B cell (primary cell): ENCODE results near the gene GRID2. TPM values are rescaled to one million over a fixed set of nuclear protein-coding genes. Genes with fewer than 3 reads are reported as not detected.

Source experiments
- ATAC-seq: fragments of 200-7000 bp; cut with Tn5 transposase; one replicate; pipeline ENCODE4 v1.10.0; 2021; ENCODE audit warnings: low read depth, mild to moderate bottlenecking, moderate number of reproducible peaks, moderate library complexity
- CTCF ChIA-PET: fragments of 350-600 bp; sonication (Branson Sonifier 250); formaldehyde crosslinking; loops from one replicate; lab custom pipeline; 2021; ENCODE audit warnings: antibody characterized with exemption, inconsistent platforms; lab: Charles Lee
- POLR2A ChIA-PET: fragments of 350-600 bp; sonication (Branson Sonifier 250); formaldehyde crosslinking; loops from one replicate; lab custom pipeline; 2021; ENCODE audit warnings: antibody characterized with exemption; lab: Charles Lee
- DNase-seq: peaks from one replicate; pipeline ENCODE4 v3.0.0; 2013
- H2AFZ ChIP-seq: 2 replicates; pipeline ENCODE4 v1.6.1; 2012; ENCODE audit warnings: mild to moderate bottlenecking, low read depth, low read length; ENCODE audit not compliant: insufficient read depth, poor library complexity, severe bottlenecking
- H3K27ac ChIP-seq, 2 donors: 1 replicate in 1 of 2; 2 replicates in 1 of 2; pipeline ENCODE4 v1.5.1; 2012 to 2013; ENCODE audit warnings: low read length in 2 of 2, mild to moderate bottlenecking in 2 of 2, moderate library complexity in 1 of 2
- H3K27me3 ChIP-seq, 4 experiments: fragments of 200-600 bp in 1 of 4; sonication (generic) in 1 of 4; replicated peaks in 1 of 4; 1 replicate in 2 of 4; 2 replicates in 2 of 4; pipeline versions ENCODE4 v1.6.1 to v1.7.0; 2013 to 2016; ENCODE audit warnings: low read length in 3 of 4, mild to moderate bottlenecking in 2 of 4, mixed read lengths in 1 of 4, moderate library complexity in 1 of 4; ENCODE audit not compliant: insufficient read depth in 4 of 4, control insufficient read depth in 3 of 4; ENCODE audit errors: control extremely low read depth in 1 of 4
- H3K36me3 ChIP-seq, 2 experiments: replicated peaks in 1 of 2; 1 replicate in 1 of 2; 2 replicates in 1 of 2; pipeline versions ENCODE4 v1.6.1 to v1.7.1; 2013; ENCODE audit warnings: low read length in 1 of 2; ENCODE audit not compliant: insufficient read depth in 2 of 2, control insufficient read depth in 1 of 2; ENCODE audit errors: control extremely low read depth in 1 of 2, extremely low read depth in 1 of 2
- H3K4me1 ChIP-seq, 2 donors: fragments of 200-600 bp in 1 of 2; sonication (generic) in 1 of 2; 1 replicate in 1 of 2; 2 replicates in 1 of 2; pipeline versions ENCODE4 v1.5.1 to v1.6.1; 2013 to 2017; ENCODE audit warnings: low read length in 2 of 2; ENCODE audit not compliant: control insufficient read depth in 2 of 2, insufficient read depth in 2 of 2
- H3K4me2 ChIP-seq: replicated peaks from 2 replicates; pipeline ENCODE3; 2012; ENCODE audit warnings: mild to moderate bottlenecking, low read depth, low read length; ENCODE audit not compliant: poor library complexity, severe bottlenecking
- H3K4me3 ChIP-seq, 5 experiments: fragments of 200-600 bp in 1 of 5; sonication (generic) in 1 of 5; 1 replicate in 3 of 5; 2 replicates in 2 of 5; pipeline versions ENCODE4 v1.5.1 to v1.7.0; 2011 to 2016; ENCODE audit warnings: low read length in 4 of 5, mild to moderate bottlenecking in 4 of 5, low read depth in 2 of 5, control low read depth in 1 of 5, moderate library complexity in 1 of 5; ENCODE audit not compliant: insufficient read depth in 1 of 5; ENCODE audit errors: control extremely low read depth in 1 of 5, extremely low read depth in 1 of 5
- H3K79me2 ChIP-seq: fragments of 200-600 bp; sonication (generic); one replicate; pipeline ENCODE4 v1.6.0; 2016; ENCODE audit warnings: low read length; ENCODE audit not compliant: control insufficient read depth, insufficient read depth
- H3K9ac ChIP-seq: fragments of 200-600 bp; sonication (generic); 2 replicates; pipeline ENCODE4 v1.6.1; 2017; ENCODE audit warnings: mild to moderate bottlenecking, low read length, moderate library complexity
- H3K9me3 ChIP-seq, 3 donors: one replicate each; pipeline versions ENCODE4 v1.6.1 to v1.7.1; 2013; ENCODE audit warnings: low read length in 2 of 3; ENCODE audit not compliant: control insufficient read depth in 2 of 3, insufficient read depth in 1 of 3; ENCODE audit errors: control extremely low read depth in 1 of 3
- H4K20me1 ChIP-seq: 2 replicates; pipeline ENCODE4 v1.6.0; 2012; ENCODE audit warnings: mild to moderate bottlenecking, low read length; ENCODE audit not compliant: insufficient read depth, control insufficient read depth, poor library complexity, severe bottlenecking
- H3K27ac Mint-ChIP-seq: one replicate; pipeline ENCODE4 v1.8.0; 2021; ENCODE audit warnings: mixed read lengths
- H3K27me3 Mint-ChIP-seq: one replicate; pipeline ENCODE4 v1.8.0; 2021; ENCODE audit warnings: mixed read lengths
- H3K4me1 Mint-ChIP-seq: one replicate; pipeline ENCODE4 v1.8.0; 2021; ENCODE audit warnings: mixed read lengths
- H3K4me3 Mint-ChIP-seq: one replicate; pipeline ENCODE4 v1.8.0; 2021; ENCODE audit warnings: mixed read lengths
- H3K9me3 Mint-ChIP-seq: one replicate; pipeline ENCODE4 v1.8.0; 2022; ENCODE audit warnings: mixed read lengths; ENCODE audit not compliant: insufficient read depth
- CTCF ChIP-seq: fragments of 200-600 bp; IDR thresholded peaks from one replicate; pipeline ENCODE4 v1.8.0; 2022; ENCODE audit warnings: antibody characterized with exemption, mild to moderate bottlenecking
- EZH2 ChIP-seq: IDR thresholded peaks from 2 replicates; pipeline ENCODE4 v1.6.1; 2012; ENCODE audit warnings: borderline replicate concordance, low read depth, mild to moderate bottlenecking, moderate library complexity, low read length; ENCODE audit not compliant: insufficient read depth, poor library complexity, severe bottlenecking
- WGBS: methylation state at CpG from one replicate; pipeline ENCODE4 v1.1.5; 2013; ENCODE audit warnings: missing lambda C conversion rate; ENCODE audit not compliant: insufficient coverage; 5-methylcytosine and 5-hydroxymethylcytosine counted together
- intact Hi-C: fragments of 100-400 bp; cut with micrococcal nuclease; formaldehyde crosslinking; loops from one replicate; pipeline ENCODE4 v1.10.0; 2022
- polyA plus RNA-seq: library from polyadenylated mRNA; depleted of rRNA; stranded (reverse); fragments of >200 nt; gene quantifications from 2 replicates; pipeline ENCODE4 v1.2.3, GENCODE V29; 2012
- total RNA-seq, 2 donors: library from RNA; stranded (reverse); fragments of 120-200 nt in 1 of 2; gene quantifications; 1 replicate in 1 of 2; 2 replicates in 1 of 2; pipeline versions ENCODE4 v1.2.3 to v1.2.4, GENCODE V29; 2013 to 2022

The GRID2 gene
- total and polyA plus RNA-seq, 2 donors (not counting 1 experiment from before 2014, with no cell fraction given): not detected

DNA sequence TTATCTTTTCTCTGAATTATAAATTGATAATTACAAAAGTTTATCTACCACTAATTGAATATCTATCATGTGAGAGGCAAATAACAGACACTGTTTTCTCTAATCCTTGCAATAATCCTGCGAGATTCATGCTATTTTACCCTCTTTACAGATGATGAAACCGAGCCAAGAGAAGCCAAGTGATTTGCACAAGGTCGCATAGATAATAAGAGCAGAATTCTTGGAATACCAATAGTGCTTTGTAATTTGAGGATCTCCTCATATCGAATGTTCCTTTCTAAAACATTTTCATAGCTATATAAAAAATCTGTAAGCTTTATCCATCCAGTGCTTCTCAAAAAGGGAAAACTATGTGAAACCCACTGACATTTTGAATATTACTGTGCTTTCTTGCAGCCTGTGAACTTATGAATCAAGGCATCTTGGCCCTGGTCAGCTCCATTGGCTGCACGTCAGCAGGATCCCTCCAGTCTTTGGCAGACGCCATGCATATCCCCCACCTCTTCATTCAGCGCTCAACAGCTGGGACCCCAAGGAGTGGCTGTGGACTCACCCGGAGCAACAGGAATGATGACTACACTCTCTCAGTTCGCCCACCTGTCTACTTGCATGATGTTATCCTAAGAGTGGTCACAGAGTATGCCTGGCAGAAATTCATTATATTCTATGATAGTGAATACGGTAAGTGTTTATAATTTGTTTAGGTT, 781.0 kb downstream of the GRID2 start:
- H3K4me2 ChIP-seq: no peak overlapping the region
- DNase-seq (no peak), ATAC-seq (no peak)
- 92% methylated on average over 3 of the region's 10 CpGs for WGBS
- Mint-ChIP-seq H3K4me1 (no peaks in the 10 kb centered on the region), H3K27ac (no peak overlapping the region), H3K9me3 (no peaks in the 10 kb centered on the region), H3K4me3 (no peak overlapping the region), H3K27me3 (no peaks in the 10 kb centered on the region)
- H3K27ac ChIP-seq: no peak overlapping the region
- intact Hi-C loops: no loop called here
- no peak overlapping the region for H3K9ac ChIP-seq
- H3K9me3 ChIP-seq: no peaks in the 10 kb centered on the region
- no peak overlapping the region for H2AFZ ChIP-seq
- H4K20me1 ChIP-seq: no peaks in the 10 kb centered on the region
- no peaks in the 10 kb centered on the region for H3K79me2 ChIP-seq
- ChIA-PET CTCF (no interaction called here), POLR2A (no interaction called here)
- H3K36me3 ChIP-seq: no peaks in the 10 kb centered on the region
- H3K4me1 ChIP-seq: no peaks in the 10 kb centered on the region
- no peaks in the 10 kb centered on the region for H3K27me3 ChIP-seq
- no peak overlapping the region for H3K4me3 ChIP-seq
- TF ChIP-seq CTCF (no peak), EZH2 (no peak)

DNA sequence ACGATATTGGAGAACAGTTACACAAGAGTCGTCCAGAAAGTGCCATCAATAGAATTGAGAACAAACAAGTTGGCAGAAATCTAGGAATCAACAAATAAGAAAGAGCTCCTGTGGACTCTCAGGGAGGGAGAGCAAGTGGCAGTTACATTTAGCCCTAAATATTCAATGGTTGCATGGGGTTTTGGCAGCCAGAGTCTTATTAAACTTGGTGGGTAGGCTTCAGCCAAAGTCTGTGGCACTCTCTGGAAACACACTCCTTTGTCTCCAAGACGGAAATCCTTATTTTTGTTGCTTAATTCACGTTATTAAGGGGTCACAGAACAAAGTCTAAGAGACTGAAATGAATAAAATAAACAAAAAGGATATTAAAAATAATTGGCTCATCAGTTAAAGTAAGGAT, 782.6 kb downstream of the GRID2 start:
- whole genome bisulfite sequencing: 100% methylated on average over 1 of the region's 4 CpGs
- TF ChIP-seq CTCF: no peak
- no peak for TF ChIP-seq EZH2
- Histone ChIP-seq H2AFZ (no peak overlapping the region), H4K20me1 (no peaks in the 10 kb centered on the region), H3K4me2 (no peak overlapping the region), H3K4me1 (no peaks in the 10 kb centered on the region), H3K4me3 (no peak overlapping the region), H3K79me2 (no peaks in the 10 kb centered on the region), H3K36me3 (no peaks in the 10 kb centered on the region), H3K27ac (no peak overlapping the region), H3K27me3 (no peaks in the 10 kb centered on the region), H3K9ac (no peak overlapping the region), H3K9me3 (no peaks in the 10 kb centered on the region)
- H3K4me3 Mint-ChIP-seq: no peak overlapping the region
- ChIA-PET CTCF (no interaction called here), POLR2A (no interaction called here)
- ATAC-seq (no peak), DNase-seq (no peak)
- H3K27ac Mint-ChIP-seq: no peak overlapping the region
- H3K27me3 Mint-ChIP-seq: no peaks in the 10 kb centered on the region
- no peaks in the 10 kb centered on the region for H3K4me1 Mint-ChIP-seq
- intact Hi-C loops: no loop called here
- H3K9me3 Mint-ChIP-seq: no peaks in the 10 kb centered on the region
